Endothelial cell of umbilical vein (primary cell): ENCODE data around the gene TMF1.

Experiments
- CTCF ChIP-seq, 2 donors: IDR thresholded peaks; 1 replicate in 1 of 2; 2 replicates in 1 of 2; pipeline ENCODE4 v1.5.1; 2011; ENCODE audit warnings: low read length in 2 of 2, mild to moderate bottlenecking in 2 of 2, moderate library complexity in 2 of 2, control low read depth in 1 of 2, inconsistent platforms in 1 of 2, low read depth in 1 of 2; ENCODE audit not compliant: insufficient read depth in 1 of 2; ENCODE audit errors: extremely low read depth in 1 of 2
- EZH2 ChIP-seq: IDR thresholded peaks from 2 replicates; pipeline ENCODE4 v1.6.1; 2012; ENCODE audit warnings: borderline replicate concordance, low read depth, mild to moderate bottlenecking, moderate library complexity, low read length, inconsistent platforms; ENCODE audit not compliant: severe bottlenecking
- FOS ChIP-seq: IDR thresholded peaks from 2 replicates; pipeline ENCODE4 v1.6.1; 2011; ENCODE audit warnings: mild to moderate bottlenecking, low read length, moderate library complexity, borderline replicate concordance; ENCODE audit not compliant: insufficient read depth
- GATA2 ChIP-seq: IDR thresholded peaks from 2 replicates; pipeline ENCODE4 v1.7.0; 2011; ENCODE audit warnings: low read depth, mild to moderate bottlenecking, moderate library complexity, mixed read lengths, low read length; ENCODE audit not compliant: insufficient read length, insufficient read depth
- JUN ChIP-seq: IDR thresholded peaks from 2 replicates; pipeline ENCODE4 v1.6.1; 2011; ENCODE audit warnings: borderline replicate concordance, low read depth; ENCODE audit not compliant: insufficient read length, insufficient read depth
- MAX ChIP-seq: IDR thresholded peaks from 2 replicates; pipeline ENCODE4 v1.6.1; 2011; ENCODE audit not compliant: insufficient read depth, insufficient read length
- MYC ChIP-seq: IDR thresholded peaks from one replicate; pipeline ENCODE4 v1.6.1; 2011; ENCODE audit warnings: mild to moderate bottlenecking, low read depth, low read length
- POLR2A ChIP-seq: IDR thresholded peaks from 2 replicates; pipeline ENCODE4 v1.6.1; 2012; ENCODE audit warnings: low read depth, mild to moderate bottlenecking, control low read depth, low read length
- POLR2AphosphoS5 ChIP-seq: IDR thresholded peaks from 2 replicates; pipeline ENCODE4 v1.6.1; 2012; ENCODE audit warnings: low read depth, mild to moderate bottlenecking, control low read depth, low read length, moderate library complexity; ENCODE audit not compliant: insufficient read depth

GRCh38 chr3:69016102-69016501, 36.0 kb downstream of the TMF1 start:
- TF ChIP-seq CTCF (IDR thresholded peaks at IDR 0.05; ENCODE audit: extremely low read depth in 1 of 2, insufficient read depth in 1 of 2, low read depth in 1 of 2, low read length in 2 of 2) (no peak), EZH2 (no peak), POLR2AphosphoS5 (no peak), POLR2A (no peak), GATA2 (no peak), MAX (no peak), MYC (no peak), FOS (no peak), JUN (no peak)
